Endothelial cell of umbilical vein (primary cell): ENCODE measurements around the gene SCGB1A1. TPM values are rescaled to one million over a fixed set of nuclear protein-coding genes. Genes with fewer than 3 reads are reported as not detected.

Source experiments
- BruUV-seq: library from RNA; stranded (reverse); fragments of 400-500 nt; replicated peaks from 2 replicates; lab custom pipeline; 2021; lab: Mats Ljungman, UMichigan
- CTCF ChIA-PET: fragments of 300-600, 350-600 bp; sonication (Branson Sonifier 250); formaldehyde crosslinking; loops from one replicate; lab custom pipeline; 2021; ENCODE audit warnings: antibody characterized with exemption, inconsistent platforms; lab: Charles Lee
- POLR2A ChIA-PET: fragments of 300-600, 350-600 bp; sonication (Branson Sonifier 250); formaldehyde crosslinking; loops from one replicate; lab custom pipeline; 2021; ENCODE audit warnings: antibody characterized with exemption, inconsistent platforms; lab: Charles Lee
- DNase-seq: peaks from one replicate; pipeline ENCODE4 v3.0.0-alpha.2; 2011; ENCODE audit warnings: low read depth, low spot score
- FAIRE-seq: peaks from 2 replicates; lab custom pipeline; 2011; peaks lifted over from hg19 to GRCh38; lab: Jason Lieb, UNC
- H2AFZ ChIP-seq: 2 replicates; pipeline ENCODE4 v1.6.0; 2012; ENCODE audit warnings: low read depth, low read length, control low read depth, inconsistent platforms
- H3K27ac ChIP-seq: 2 replicates; pipeline ENCODE4 v1.5.1; 2011; ENCODE audit warnings: low read depth, mild to moderate bottlenecking, control low read depth, low read length, moderate library complexity; ENCODE audit not compliant: insufficient read depth
- H3K27me3 ChIP-seq, 2 experiments: 2 replicates each; pipeline versions ENCODE4 v1.6.0 to v1.6.1; 2011; ENCODE audit warnings: low read length in 2 of 2, mixed read lengths in 1 of 2; ENCODE audit not compliant: control insufficient read depth in 2 of 2, insufficient read depth in 2 of 2
- H3K36me3 ChIP-seq, 2 experiments: 2 replicates in 1 of 2; 3 replicates in 1 of 2; pipeline ENCODE4 v1.5.1; 2011; ENCODE audit warnings: low read length in 2 of 2, mild to moderate bottlenecking in 1 of 2, moderate library complexity in 1 of 2; ENCODE audit not compliant: control insufficient read depth in 2 of 2, insufficient read depth in 2 of 2; ENCODE audit errors: extremely low read depth in 1 of 2
- H3K4me1 ChIP-seq: 3 replicates; pipeline ENCODE4 v1.5.1; 2011; ENCODE audit warnings: mild to moderate bottlenecking, low read length; ENCODE audit not compliant: control insufficient read depth, insufficient read depth; ENCODE audit errors: extremely low read depth
- H3K4me2 ChIP-seq: 2 replicates; pipeline ENCODE4 v1.6.1; 2011; ENCODE audit warnings: low read length, control low read depth, mixed read lengths; ENCODE audit not compliant: insufficient read depth
- H3K4me3 ChIP-seq, 3 experiments: fragments of 200-600 bp in 1 of 3; sonication (generic), shearing (Covaris generic) in 1 of 3; replicated peaks in 1 of 3; 2 replicates each; pipeline ENCODE4 v1.5.1; 2011 to 2016; ENCODE audit warnings: control low read depth in 3 of 3, low read length in 3 of 3, mild to moderate bottlenecking in 2 of 3, inconsistent platforms in 1 of 3, low read depth in 1 of 3, moderate library complexity in 1 of 3; ENCODE audit not compliant: insufficient read depth in 1 of 3
- H3K79me2 ChIP-seq: 2 replicates; pipeline ENCODE4 v1.6.0; 2012; ENCODE audit warnings: low read length, inconsistent platforms; ENCODE audit not compliant: control insufficient read depth, insufficient read depth
- H3K9ac ChIP-seq: replicated peaks from 2 replicates; pipeline ENCODE3; 2011; ENCODE audit warnings: low read length, control low read depth; ENCODE audit not compliant: insufficient read depth; ENCODE audit errors: extremely low read depth
- H3K9me1 ChIP-seq: replicated peaks from 3 replicates; pipeline ENCODE4 v1.6.0; 2011; ENCODE audit warnings: mild to moderate bottlenecking, low read length; ENCODE audit not compliant: control insufficient read depth, insufficient read depth; ENCODE audit errors: extremely low read depth
- H3K9me3 ChIP-seq: replicated peaks from 2 replicates; pipeline ENCODE4 v1.5.1; 2012; ENCODE audit warnings: low read length, inconsistent platforms; ENCODE audit not compliant: control insufficient read depth, insufficient read depth
- H4K20me1 ChIP-seq: replicated peaks from 2 replicates; pipeline ENCODE3; 2011; ENCODE audit warnings: mild to moderate bottlenecking, low read length; ENCODE audit not compliant: control insufficient read depth, insufficient read depth; ENCODE audit errors: extremely low read depth
- CTCF ChIP-seq, 2 donors: IDR thresholded peaks; 1 replicate in 1 of 2; 2 replicates in 1 of 2; pipeline ENCODE4 v1.5.1; 2011; ENCODE audit warnings: low read length in 2 of 2, mild to moderate bottlenecking in 2 of 2, moderate library complexity in 2 of 2, control low read depth in 1 of 2, inconsistent platforms in 1 of 2, low read depth in 1 of 2; ENCODE audit not compliant: insufficient read depth in 1 of 2; ENCODE audit errors: extremely low read depth in 1 of 2
- EZH2 ChIP-seq: IDR thresholded peaks from 2 replicates; pipeline ENCODE4 v1.6.1; 2012; ENCODE audit warnings: borderline replicate concordance, low read depth, mild to moderate bottlenecking, moderate library complexity, low read length, inconsistent platforms; ENCODE audit not compliant: severe bottlenecking
- FOS ChIP-seq: IDR thresholded peaks from 2 replicates; pipeline ENCODE4 v1.6.1; 2011; ENCODE audit warnings: mild to moderate bottlenecking, low read length, moderate library complexity, borderline replicate concordance; ENCODE audit not compliant: insufficient read depth
- JUN ChIP-seq: IDR thresholded peaks from 2 replicates; pipeline ENCODE4 v1.6.1; 2011; ENCODE audit warnings: borderline replicate concordance, low read depth; ENCODE audit not compliant: insufficient read length, insufficient read depth
- MAX ChIP-seq: IDR thresholded peaks from 2 replicates; pipeline ENCODE4 v1.6.1; 2011; ENCODE audit not compliant: insufficient read depth, insufficient read length
- POLR2AphosphoS5 ChIP-seq: IDR thresholded peaks from 2 replicates; pipeline ENCODE4 v1.6.1; 2012; ENCODE audit warnings: low read depth, mild to moderate bottlenecking, control low read depth, low read length, moderate library complexity; ENCODE audit not compliant: insufficient read depth
- dilution Hi-C: fragments of 300-500 bp; cut with MboI; formaldehyde crosslinking; loops from one replicate; pipeline ENCODE4 v1.15.0; 2019; ENCODE audit warnings: low sequenced_read_pairs; ENCODE audit not compliant: extremely low pct_ligation_motif_present
- intact Hi-C: fragments of 100-400 bp; cut with micrococcal nuclease; formaldehyde crosslinking; loops from one replicate; pipeline ENCODE4 v1.10.0; 2022
- polyA plus RNA-seq, 4 experiments: library from polyadenylated mRNA; depleted of rRNA in 3 of 4; stranded (reverse) in 3 of 4; unstranded in 1 of 4; fragments of >200 nt; gene quantifications; 2 replicates each; pipeline versions ENCODE4 v1.2.1 to v1.2.3, GENCODE V29; 2011 to 2012; ENCODE audit warnings: missing spikeins in 1 of 4
- total RNA-seq: library from RNA; stranded (reverse); gene quantifications from 2 replicates; pipeline ENCODE4 v1.2.3, GENCODE V29; 2021

SCGB1A1 gene
- total and polyA plus RNA-seq, 2 donors (not counting 3 experiments of a cell fraction or from before 2014, with no cell fraction given), result not detected

- POLR2A ChIA-PET, result no interaction called here
- Histone ChIP-seq H3K79me2 (no peaks in the 10 kb centered on the region), H3K4me1 (peaks cover 4% of the 10 kb centered on the region), H4K20me1 (no peaks in the 10 kb centered on the region), H2AFZ (no peak overlapping the region), H3K9me1 (no peaks in the 10 kb centered on the region), H3K9me3 (no peaks in the 10 kb centered on the region), H3K4me2 (no peak overlapping the region), H3K4me3 (no peak overlapping the region), H3K36me3 (no peaks in the 10 kb centered on the region), H3K9ac (no peak overlapping the region), H3K27ac (no peak overlapping the region), H3K27me3 (no peaks in the 10 kb centered on the region)
- dilution Hi-C loops (no loop called here), intact Hi-C loops (loop anchor here (5.0 kb wide), 3 partner anchors 213 to 483 kb away; partner anchors contain the start of genes EML3, ROM1, SLC3A2 and STX5)
- TF ChIP-seq FOS, result no peak
- FAIRE-seq (no peak), DNase-seq (no peak)
- BruUV-seq, result no TSS peak
- CTCF ChIA-PET, result interaction anchor here (1.6 to 4.2 kb wide), 2 partner anchors 11 to 25 kb away, joined by 4 to 18 read pairs; no protein-coding TSS in a partner anchor
These were observed 19.5 kb upstream of the SCGB1A1 start for GRCh38 chr11:62399172-62399877.

GRCh38 chr11:62399878-62400266 is 19.0 kb upstream of the SCGB1A1 start:
- no peak overlapping the region for H3K4me2 ChIP-seq
- TF ChIP-seq EZH2, result no peak
- no peak for TF ChIP-seq POLR2AphosphoS5
- no peak for TF ChIP-seq JUN
- TF ChIP-seq FOS, result no peak
- no peak for TF ChIP-seq CTCF (IDR thresholded peaks at IDR 0.05; ENCODE audit: extremely low read depth in 1 of 2, insufficient read depth in 1 of 2, low read depth in 1 of 2, low read length in 2 of 2)
- no peak for TF ChIP-seq MAX
- intact Hi-C loops (loop anchor here (5.0 kb wide), 3 partner anchors 212 to 482 kb away; partner anchors contain the start of genes EML3, ROM1, SLC3A2 and STX5), dilution Hi-C loops (no loop called here)
- no peaks in the 10 kb centered on the region for H3K9me3 ChIP-seq
- H3K4me3 ChIP-seq, result no peak overlapping the region
- H3K36me3 ChIP-seq, result no peaks in the 10 kb centered on the region
- H2AFZ ChIP-seq, result no peak overlapping the region
- no peaks in the 10 kb centered on the region for H3K9me1 ChIP-seq
- peaks cover 4% of the 10 kb centered on the region for H3K4me1 ChIP-seq
- H3K79me2 ChIP-seq, result no peaks in the 10 kb centered on the region
- no peak for DNase-seq
- no peak overlapping the region for H3K27ac ChIP-seq
- H3K27me3 ChIP-seq, result no peaks in the 10 kb centered on the region
- BruUV-seq, result no TSS peak
- H3K9ac ChIP-seq, result no peak overlapping the region
- POLR2A ChIA-PET, result interaction anchor here (0.9 kb wide), 1 partner anchor 10 kb away, joined by 5 read pairs; no protein-coding TSS in a partner anchor
- FAIRE-seq, result no peak
- CTCF ChIA-PET, result interaction anchor here (0.5 to 4.2 kb wide), 5 partner anchors 10 to 268 kb away, joined by 3 to 18 read pairs (median 4); no protein-coding TSS in a partner anchor
- H4K20me1 ChIP-seq, result no peaks in the 10 kb centered on the region
